HEK293 (cell line): ENCODE data around the gene CCDC14.
A peak's percentile ranks its signal among the peaks of the same experiment; 100 is the strongest.

ENCODE experiments used
- ATF2 ChIP-seq: fragments of 450-650 bp; formaldehyde crosslinking; IDR thresholded peaks from 2 replicates; pipeline ENCODE4 v1.5.1; 2016; ENCODE audit warnings: missing biosample characterization, missing genetic modification characterization, low read depth
- BCL11B ChIP-seq: fragments of 450-650 bp; formaldehyde crosslinking; IDR thresholded peaks from 2 replicates; pipeline ENCODE4 v1.5.1; 2016; ENCODE audit warnings: low read depth, missing biosample characterization, missing genetic modification characterization
- BCL6B ChIP-seq: fragments of 450-650 bp; formaldehyde crosslinking; IDR thresholded peaks from 2 replicates; pipeline ENCODE4 v1.5.1; 2017; ENCODE audit warnings: missing biosample characterization, missing genetic modification characterization
- ELK4 ChIP-seq: IDR thresholded peaks from 2 replicates; pipeline ENCODE4 v1.6.1; 2011; ENCODE audit warnings: mild to moderate bottlenecking, low read depth, low read length, borderline replicate concordance
- HOXA7 ChIP-seq: sonication (generic); formaldehyde crosslinking; IDR thresholded peaks from 2 replicates; pipeline ENCODE4 v1.8.1; 2022; ENCODE audit warnings: missing genetic modification reagents, borderline replicate concordance
- IKZF3 ChIP-seq: fragments of 450-650 bp; IDR thresholded peaks from 2 replicates; pipeline ENCODE4 v1.5.0; 2018; ENCODE audit warnings: missing biosample characterization, mild to moderate bottlenecking, missing genetic modification characterization, moderate library complexity
- PRDM6 ChIP-seq: fragments of 450-650 bp; formaldehyde crosslinking; IDR thresholded peaks from 2 replicates; pipeline ENCODE4 v1.5.1; 2017; ENCODE audit warnings: missing biosample characterization, missing genetic modification characterization
- ZBTB10 ChIP-seq: fragments of 450-650 bp; formaldehyde crosslinking; IDR thresholded peaks from 2 replicates; pipeline ENCODE4 v1.5.1; 2016; ENCODE audit warnings: missing biosample characterization, missing genetic modification characterization
- ZNF140 ChIP-seq: fragments of 450-650 bp; formaldehyde crosslinking; IDR thresholded peaks from 2 replicates; pipeline ENCODE4 v1.5.1; 2016; ENCODE audit warnings: missing biosample characterization, missing genetic modification characterization
- ZNF184 ChIP-seq: fragments of 450-650 bp; IDR thresholded peaks from 2 replicates; pipeline ENCODE4 v1.5.1; 2018; ENCODE audit warnings: missing biosample characterization, mild to moderate bottlenecking, missing genetic modification characterization
- ZNF19 ChIP-seq: fragments of 450-650 bp; formaldehyde crosslinking; IDR thresholded peaks from 2 replicates; pipeline ENCODE4; 2016; ENCODE audit warnings: missing biosample characterization, missing genetic modification characterization, low read depth
- ZNF214 ChIP-seq: fragments of 450-650 bp; formaldehyde crosslinking; IDR thresholded peaks from 2 replicates; pipeline ENCODE4 v1.5.1; 2017; ENCODE audit warnings: missing biosample characterization, mild to moderate bottlenecking, missing genetic modification characterization, borderline replicate concordance
- ZNF274 ChIP-seq, 2 experiments: fragments of 200-500 bp in 1 of 2; fragments of 450-650 bp in 1 of 2; sonication (Bioruptor generic) in 1 of 2; formaldehyde crosslinking in 1 of 2; IDR thresholded peaks; 2 replicates each; pipeline versions ENCODE4 v1.5.1 to v1.6.1; 2014 to 2016; ENCODE audit warnings: borderline replicate concordance in 1 of 2, inconsistent platforms in 1 of 2, low read length in 1 of 2, missing biosample characterization in 1 of 2, missing genetic modification characterization in 1 of 2
- ZNF280D ChIP-seq: fragments of 450-650 bp; formaldehyde crosslinking; IDR thresholded peaks from 2 replicates; pipeline ENCODE4 v1.5.1; 2016; ENCODE audit warnings: missing biosample characterization, missing genetic modification characterization
- ZNF292 ChIP-seq: fragments of 450-650 bp; formaldehyde crosslinking; IDR thresholded peaks from 2 replicates; pipeline ENCODE4 v1.5.1; 2016; ENCODE audit warnings: low read depth, missing biosample characterization, missing genetic modification characterization, borderline replicate concordance
- ZNF341 ChIP-seq: fragments of 450-650 bp; formaldehyde crosslinking; IDR thresholded peaks from 2 replicates; pipeline ENCODE4; 2016; ENCODE audit warnings: low read depth, missing biosample characterization, missing genetic modification characterization
- ZNF362 ChIP-seq: fragments of 450-650 bp; formaldehyde crosslinking; IDR thresholded peaks from 2 replicates; pipeline ENCODE4 v1.5.1; 2016; ENCODE audit warnings: missing biosample characterization, missing genetic modification characterization
- ZNF488 ChIP-seq: fragments of 450-650 bp; formaldehyde crosslinking; IDR thresholded peaks from 2 replicates; pipeline ENCODE4 v1.5.1; 2016; ENCODE audit warnings: missing biosample characterization, missing genetic modification characterization
- ZNF513 ChIP-seq: fragments of 450-650 bp; IDR thresholded peaks from 2 replicates; pipeline ENCODE4 v1.5.1; 2018; ENCODE audit warnings: missing biosample characterization, missing genetic modification characterization
- ZNF521 ChIP-seq: fragments of 450-650 bp; formaldehyde crosslinking; IDR thresholded peaks from 2 replicates; pipeline ENCODE4 v1.5.1; 2017; ENCODE audit warnings: missing biosample characterization, mild to moderate bottlenecking, missing genetic modification characterization
- ZNF529 ChIP-seq: fragments of 450-650 bp; formaldehyde crosslinking; IDR thresholded peaks from 2 replicates; pipeline ENCODE4 v1.5.1; 2017; ENCODE audit warnings: missing genetic modification characterization, missing biosample characterization; ENCODE audit not compliant: insufficient replicate concordance
- ZNF549 ChIP-seq: fragments of 450-650 bp; IDR thresholded peaks from 2 replicates; pipeline ENCODE4 v1.5.1; 2018; ENCODE audit warnings: missing biosample characterization, missing genetic modification characterization, mild to moderate bottlenecking, inconsistent platforms, moderate library complexity
- ZNF555 ChIP-seq: fragments of 450-650 bp; formaldehyde crosslinking; conservative IDR thresholded peaks from 2 replicates; pipeline ENCODE4 v1.5.1; 2017; ENCODE audit warnings: missing biosample characterization, mild to moderate bottlenecking, missing genetic modification characterization, inconsistent platforms

CCDC14 gene

GRCh38 chr3:123936400-123936799 lies 24.6 kb downstream of the CCDC14 start (continued):
- no peak for TF ChIP-seq ZNF214
- no peak for TF ChIP-seq ZNF292 (tag by site-specific recombination)
- peak; percentile 79 for TF ChIP-seq IKZF3
- no peak for TF ChIP-seq ZNF521 (tag by site-specific recombination)
- peak; percentile 75; the same call in 1 of the 2 replicates for TF ChIP-seq BCL11B (tag by site-specific recombination)
- peak; percentile 52; the same call in 1 of the 2 replicates for TF ChIP-seq BCL6B (tag by site-specific recombination)
- TF ChIP-seq ZNF280D (tag by site-specific recombination), result no peak
- no peak for TF ChIP-seq ZNF529 (tag by site-specific recombination)
- TF ChIP-seq ZNF19 (tag by site-specific recombination), result 0 out of 2 replicates have a peak, but pooled peaks have one; percentile 32
- TF ChIP-seq ELK4, result no peak
- TF ChIP-seq HOXA7 (CRISPR knock-in tag), result no peak
- no peak for TF ChIP-seq ZNF555 (tag by site-specific recombination)
- peak; percentile 98 for TF ChIP-seq PRDM6 (tag by site-specific recombination)
- peak; percentile 93 for TF ChIP-seq ATF2 (tag by site-specific recombination)
- peak; percentile 84; the same call in 1 of the 2 replicates for TF ChIP-seq ZNF488
- TF ChIP-seq ZNF184 (tag by site-specific recombination), result no peak
- TF ChIP-seq ZNF140 (tag by site-specific recombination), result no peak
- no peak for TF ChIP-seq ZNF549 (tag by site-specific recombination)
- TF ChIP-seq ZNF341 (tag by site-specific recombination), result peak; percentile 17; the same call in 1 of the 2 replicates
- no peak for TF ChIP-seq ZNF362 (tag by site-specific recombination)
- no peak for TF ChIP-seq ZNF513 (tag by site-specific recombination)
- TF ChIP-seq ZNF274 (IDR thresholded peaks at IDR 0.05; ENCODE audit: low read length), result no peak
- TF ChIP-seq ZNF274 (tag by site-specific recombination; IDR thresholded peaks at IDR 0.05; ENCODE audit: borderline replicate concordance), result no peak
- TF ChIP-seq ZBTB10 (tag by site-specific recombination), result 0 out of 2 replicates have a peak, but pooled peaks have one; percentile 32
